NCI-H146 treated with DMSO at 0.1 percent for 48 hours (cell line): ENCODE results near the gene CENPVL1.
"Not testable (repeated sequence)": the region's sequence is repeated elsewhere in the genome, so short reads cannot be mapped to it uniquely, and the experiment has no call there.

Experiments
- DNase-seq: peaks from one replicate; lab custom pipeline; 2025; ENCODE audit not compliant: unreplicated experiment; lab: John Stamatoyannopoulos, UW

Gene CENPVL1

DNA sequence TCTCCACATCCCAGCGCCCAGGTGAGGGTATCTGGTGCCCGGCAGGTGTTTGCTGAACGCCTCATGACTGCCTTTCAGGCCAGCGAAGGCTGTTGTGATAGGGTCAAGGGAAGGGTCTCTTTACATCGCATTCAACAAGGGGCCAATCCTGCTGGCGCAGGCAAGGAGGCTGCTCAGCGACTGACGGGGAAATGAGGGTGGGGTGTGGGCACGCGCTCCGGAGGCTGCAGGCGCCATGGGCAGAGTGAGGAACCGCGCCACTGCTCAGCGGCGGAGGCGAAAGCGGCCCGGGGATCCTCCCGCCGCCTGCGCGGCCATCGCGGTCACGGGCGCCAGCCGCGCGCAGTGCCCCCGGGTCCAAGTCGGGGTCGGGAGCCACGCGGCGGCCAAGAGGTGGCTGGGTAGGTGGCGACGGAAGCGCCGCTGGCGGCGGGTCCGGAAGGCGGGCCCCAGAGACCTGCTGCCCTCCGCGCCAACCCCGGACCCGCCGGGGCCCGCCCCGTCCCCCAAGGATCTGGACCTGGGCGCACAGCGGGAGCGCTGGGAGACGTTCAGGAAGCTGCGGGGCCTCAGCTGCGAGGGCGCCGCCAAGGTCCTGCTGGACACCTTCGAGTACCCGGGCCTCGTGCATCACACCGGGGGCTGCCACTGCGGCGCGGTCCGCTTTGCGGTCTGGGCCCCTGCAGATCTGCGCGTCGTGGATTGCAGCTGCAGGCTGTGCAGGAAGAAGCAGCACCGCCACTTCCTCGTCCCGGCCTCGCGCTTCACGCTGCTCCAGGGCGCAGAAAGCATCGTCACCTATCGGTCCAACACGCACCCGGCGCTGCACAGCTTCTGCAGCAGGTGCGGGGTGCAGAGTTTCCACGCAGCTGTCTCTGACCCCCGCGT is at the start of gene CENPVL1:
CENPVL1 (plus strand) TSS at position 236 of the 888 bp plus-strand sequence; CDS start at position 236, 0 bp downstream.
- DNase-seq = not testable (repeated sequence)

DNA sequence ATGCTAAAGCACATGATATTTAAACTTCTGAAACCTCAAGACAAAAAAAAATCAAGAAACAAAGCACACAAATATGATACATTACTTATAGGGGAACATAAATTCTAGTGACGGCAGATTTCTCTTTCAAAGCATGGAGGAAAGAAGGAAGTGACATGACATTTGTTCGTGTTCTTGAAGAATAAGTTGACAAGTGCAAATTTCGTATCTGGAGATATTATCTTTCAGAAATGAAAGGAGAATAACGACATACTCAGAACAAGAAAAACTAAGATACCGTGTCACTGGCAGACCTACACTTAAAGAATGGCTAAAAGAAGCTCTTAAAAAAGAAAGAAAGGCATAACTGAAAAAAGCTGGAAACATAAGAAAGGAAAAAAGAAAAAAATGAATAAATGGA is 44.3 kb upstream of the CENPVL1 start:
- no peak for DNase-seq

DNA sequence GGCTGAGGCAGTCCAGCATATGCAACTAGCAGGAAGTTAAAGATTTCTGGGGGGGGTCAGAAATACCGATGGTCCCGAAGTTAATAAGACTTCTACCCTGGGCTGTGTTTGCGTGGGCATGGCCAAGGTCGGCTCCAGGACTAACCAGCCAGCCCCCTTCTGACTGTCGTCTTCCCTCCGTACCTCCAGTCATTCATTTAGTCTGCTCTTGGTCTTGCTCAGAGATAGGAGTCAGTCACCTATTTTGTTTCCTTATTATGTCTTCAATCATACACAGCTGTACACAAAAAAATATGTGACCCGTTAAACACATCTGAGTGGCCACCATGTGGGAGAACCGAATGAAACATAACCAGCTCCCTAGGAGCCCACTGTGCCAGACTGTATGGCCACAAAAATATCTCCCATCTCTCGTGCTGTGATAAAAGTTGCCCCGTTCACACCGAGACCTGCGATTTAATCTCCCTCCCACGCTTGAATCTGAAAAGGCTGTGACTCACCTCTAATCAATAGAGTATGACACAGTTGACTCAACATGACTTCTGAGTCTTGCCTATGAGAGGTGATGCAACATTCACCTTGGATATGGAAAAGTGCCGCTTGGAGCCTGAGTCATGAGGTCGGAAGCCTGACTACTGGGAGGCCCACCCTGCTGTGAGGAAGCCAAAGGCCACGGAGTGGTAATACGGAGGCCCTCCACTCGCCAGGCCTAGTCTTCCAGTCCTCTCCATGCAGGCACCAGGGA is 30.5 kb upstream of the CENPVL1 start:
- DNase-seq = not testable (repeated sequence)

DNA sequence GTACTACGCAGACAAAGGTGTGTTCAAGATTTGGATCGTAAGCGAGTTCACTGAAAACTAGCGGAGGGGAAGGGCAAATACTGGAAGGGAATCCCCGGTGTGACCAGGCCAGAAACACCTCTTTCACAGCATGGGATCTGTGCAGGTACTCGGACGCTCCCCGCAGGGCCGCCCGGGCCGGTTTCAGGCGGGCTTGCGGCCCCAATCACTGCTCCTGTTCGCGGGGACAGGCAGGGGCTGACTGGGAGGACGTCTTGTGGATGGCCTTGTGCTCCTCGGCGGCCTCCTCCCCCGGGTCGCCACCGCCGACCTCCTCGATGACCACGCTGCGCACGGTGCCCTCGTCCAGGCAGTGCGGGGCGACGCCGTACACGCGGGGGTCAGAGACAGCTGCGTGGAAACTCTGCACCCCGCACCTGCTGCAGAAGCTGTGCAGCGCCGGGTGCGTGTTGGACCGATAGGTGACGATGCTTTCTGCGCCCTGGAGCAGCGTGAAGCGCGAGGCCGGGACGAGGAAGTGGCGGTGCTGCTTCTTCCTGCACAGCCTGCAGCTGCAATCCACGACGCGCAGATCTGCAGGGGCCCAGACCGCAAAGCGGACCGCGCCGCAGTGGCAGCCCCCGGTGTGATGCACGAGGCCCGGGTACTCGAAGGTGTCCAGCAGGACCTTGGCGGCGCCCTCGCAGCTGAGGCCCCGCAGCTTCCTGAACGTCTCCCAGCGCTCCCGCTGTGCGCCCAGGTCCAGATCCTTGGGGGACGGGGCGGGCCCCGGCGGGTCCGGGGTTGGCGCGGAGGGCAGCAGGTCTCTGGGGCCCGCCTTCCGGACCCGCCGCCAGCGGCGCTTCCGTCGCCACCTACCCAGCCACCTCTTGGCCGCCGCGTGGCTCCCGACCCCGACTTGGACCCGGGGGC is 28.2 kb upstream of the CENPVL1 start:
- DNase-seq = not testable (repeated sequence)

DNA sequence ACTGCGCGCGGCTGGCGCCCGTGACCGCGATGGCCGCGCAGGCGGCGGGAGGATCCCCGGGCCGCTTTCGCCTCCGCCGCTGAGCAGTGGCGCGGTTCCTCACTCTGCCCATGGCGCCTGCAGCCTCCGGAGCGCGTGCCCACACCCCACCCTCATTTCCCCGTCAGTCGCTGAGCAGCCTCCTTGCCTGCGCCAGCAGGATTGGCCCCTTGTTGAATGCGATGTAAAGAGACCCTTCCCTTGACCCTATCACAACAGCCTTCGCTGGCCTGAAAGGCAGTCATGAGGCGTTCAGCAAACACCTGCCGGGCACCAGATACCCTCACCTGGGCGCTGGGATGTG is 27.6 kb upstream of the CENPVL1 start, which contains the start of gene CENPVL2:
CENPVL2 (minus strand) TSS at position 112 of the 343 bp plus-strand sequence; CDS start at position 112, 0 bp downstream.
- DNase-seq = not testable (repeated sequence)

DNA sequence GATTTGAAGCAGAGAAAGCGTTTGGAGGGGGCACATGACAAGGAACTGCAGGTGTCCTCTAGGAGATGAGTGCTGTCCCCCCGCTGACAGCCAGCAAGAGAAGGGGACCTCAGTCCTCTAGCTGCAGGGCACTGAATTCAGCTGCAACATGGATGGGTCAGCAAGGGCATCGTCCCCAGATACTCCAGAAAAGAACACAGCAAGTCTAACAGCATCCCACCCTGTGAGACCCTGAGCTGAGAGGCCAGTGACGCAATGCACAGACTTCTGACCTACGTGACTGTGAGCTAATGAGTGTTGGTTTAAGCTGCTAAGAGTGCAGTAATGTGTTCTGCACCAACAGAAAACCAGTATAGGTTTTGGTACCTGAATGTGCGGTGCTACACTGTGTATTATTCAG is 16.1 kb upstream of the CENPVL1 start:
- DNase-seq = no peak

DNA sequence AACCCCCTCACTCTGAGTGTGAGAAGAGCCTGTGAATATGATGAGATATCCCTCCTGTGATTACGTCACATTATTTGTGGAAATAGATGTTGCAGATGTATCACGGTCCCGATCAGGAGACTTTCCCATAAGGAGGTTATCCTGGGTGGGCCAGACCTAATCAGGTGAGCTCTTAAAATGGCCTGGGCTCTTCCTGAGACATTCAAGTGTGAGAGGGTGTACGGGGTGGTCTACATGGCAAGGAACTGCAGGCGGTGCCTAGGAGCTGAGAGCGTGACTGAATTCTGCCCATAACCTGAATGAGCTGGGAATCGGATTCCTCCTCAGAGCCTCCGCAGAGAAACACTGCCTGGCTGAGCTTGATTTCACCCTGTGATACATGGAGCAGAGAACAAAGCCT is 12.9 kb upstream of the CENPVL1 start:
- no peak for DNase-seq

DNA sequence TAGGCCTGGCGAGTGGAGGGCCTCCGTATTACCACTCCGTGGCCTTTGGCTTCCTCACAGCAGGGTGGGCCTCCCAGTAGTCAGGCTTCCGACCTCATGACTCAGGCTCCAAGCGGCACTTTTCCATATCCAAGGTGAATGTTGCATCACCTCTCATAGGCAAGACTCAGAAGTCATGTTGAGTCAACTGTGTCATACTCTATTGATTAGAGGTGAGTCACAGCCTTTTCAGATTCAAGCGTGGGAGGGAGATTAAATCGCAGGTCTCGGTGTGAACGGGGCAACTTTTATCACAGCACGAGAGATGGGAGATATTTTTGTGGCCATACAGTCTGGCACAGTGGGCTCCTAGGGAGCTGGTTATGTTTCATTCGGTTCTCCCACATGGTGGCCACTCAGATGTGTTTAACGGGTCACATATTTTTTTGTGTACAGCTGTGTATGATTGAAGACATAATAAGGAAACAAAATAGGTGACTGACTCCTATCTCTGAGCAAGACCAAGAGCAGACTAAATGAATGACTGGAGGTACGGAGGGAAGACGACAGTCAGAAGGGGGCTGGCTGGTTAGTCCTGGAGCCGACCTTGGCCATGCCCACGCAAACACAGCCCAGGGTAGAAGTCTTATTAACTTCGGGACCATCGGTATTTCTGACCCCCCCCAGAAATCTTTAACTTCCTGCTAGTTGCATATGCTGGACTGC is 2.8 kb downstream of the CENPVL1 start:
- not testable (repeated sequence) for DNase-seq

DNA sequence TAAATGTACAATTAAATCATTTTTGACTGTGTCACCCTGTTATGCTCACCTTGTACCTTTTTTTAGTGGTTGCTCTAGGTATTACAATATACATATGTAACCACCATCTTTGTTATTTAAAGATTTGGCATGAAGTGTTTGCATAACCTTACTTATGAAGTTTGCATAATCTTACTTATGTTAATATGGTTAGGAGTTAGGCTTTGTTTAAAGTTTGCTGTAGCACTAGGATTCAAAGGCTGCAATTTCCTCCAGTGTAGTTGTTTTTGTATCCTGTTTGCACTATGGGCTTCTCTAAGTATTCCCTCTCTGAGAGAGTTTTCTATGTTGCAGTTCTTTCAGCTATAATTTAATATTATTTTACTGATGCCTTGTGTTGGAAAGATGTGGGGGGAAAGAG is 17.9 kb downstream of the CENPVL1 start:
- no peak for DNase-seq

DNA sequence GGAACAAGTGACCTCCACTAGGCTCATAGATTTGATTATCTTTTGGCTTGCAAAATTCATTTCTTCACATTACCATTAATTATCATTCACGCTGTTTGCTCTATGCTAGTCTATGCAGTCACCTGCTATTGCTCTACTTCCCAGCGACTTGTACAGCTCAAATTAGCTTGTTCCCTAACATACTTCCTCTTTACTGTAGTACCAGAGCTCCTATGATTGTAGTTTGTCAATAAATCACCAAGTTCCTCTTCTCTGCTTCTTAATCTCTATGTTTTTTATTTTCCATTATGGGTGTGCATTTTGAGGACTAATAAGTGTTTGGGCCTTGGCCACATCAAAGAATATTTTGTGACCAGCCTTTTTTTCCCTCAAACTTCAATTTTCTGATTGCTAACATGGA is 26.8 kb downstream of the CENPVL1 start:
- DNase-seq = no peak

DNA sequence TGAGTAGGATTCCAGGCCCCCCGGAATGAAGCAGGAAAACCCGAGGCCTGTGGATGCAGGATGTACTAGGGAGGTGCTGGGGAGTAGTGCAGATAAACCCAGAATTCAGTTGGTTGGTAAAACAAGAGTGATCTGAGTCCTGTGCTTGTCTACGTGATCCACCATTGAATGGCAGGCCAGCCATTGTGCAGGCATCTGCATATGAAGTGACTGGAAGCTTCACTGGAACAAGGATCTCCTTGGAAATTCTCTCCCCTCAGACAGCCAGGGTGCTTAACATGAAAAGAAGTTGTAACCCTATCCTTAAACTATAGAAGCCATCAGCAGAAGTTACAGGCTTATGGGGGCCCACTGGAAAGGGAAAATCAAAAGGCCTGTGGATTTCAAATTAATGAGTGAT is 32.3 kb downstream of the CENPVL1 start:
- DNase-seq = no peak

DNA sequence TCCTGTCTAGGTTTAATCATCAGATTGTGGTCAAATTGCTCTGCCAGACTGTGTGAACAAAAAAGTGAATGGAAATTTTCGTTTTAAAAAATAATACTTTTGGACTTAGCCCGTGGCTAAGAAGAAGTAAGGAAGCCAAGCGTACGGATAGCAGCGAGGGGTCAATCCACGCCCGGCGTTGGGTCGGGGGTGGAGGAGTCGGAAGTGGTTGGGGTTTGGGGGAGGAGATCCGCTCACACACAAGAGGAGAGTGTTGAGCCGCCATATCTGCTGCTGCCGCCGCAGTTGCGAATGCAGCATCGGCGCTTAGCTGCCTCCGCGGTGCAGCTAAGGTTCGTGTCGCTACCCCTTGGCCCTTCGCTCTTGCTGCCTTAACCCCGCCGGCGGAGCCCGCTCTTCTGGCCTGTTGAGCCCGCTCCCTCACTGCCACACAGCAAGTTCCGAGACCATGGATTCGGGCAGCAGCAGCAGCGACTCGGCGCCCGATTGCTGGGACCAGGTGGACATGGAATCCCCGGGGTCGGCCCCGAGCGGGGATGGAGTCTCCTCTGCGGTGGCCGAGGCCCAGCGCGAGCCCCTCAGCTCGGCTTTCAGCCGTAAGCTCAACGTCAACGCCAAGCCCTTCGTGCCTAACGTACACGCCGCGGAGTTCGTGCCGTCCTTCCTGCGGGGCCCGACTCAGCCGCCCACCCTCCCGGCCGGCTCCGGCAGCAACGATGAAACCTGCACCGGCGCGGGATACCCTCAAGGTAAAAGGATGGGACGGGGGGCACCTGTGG is 33.1 kb downstream of the CENPVL1 start, which contains the start of gene GSPT2:
GSPT2 (plus strand) TSS at position 264 of the 779 bp plus-strand sequence; CDS start at position 449, 185 bp downstream.
- DNase-seq = peak; percentile 29

DNA sequence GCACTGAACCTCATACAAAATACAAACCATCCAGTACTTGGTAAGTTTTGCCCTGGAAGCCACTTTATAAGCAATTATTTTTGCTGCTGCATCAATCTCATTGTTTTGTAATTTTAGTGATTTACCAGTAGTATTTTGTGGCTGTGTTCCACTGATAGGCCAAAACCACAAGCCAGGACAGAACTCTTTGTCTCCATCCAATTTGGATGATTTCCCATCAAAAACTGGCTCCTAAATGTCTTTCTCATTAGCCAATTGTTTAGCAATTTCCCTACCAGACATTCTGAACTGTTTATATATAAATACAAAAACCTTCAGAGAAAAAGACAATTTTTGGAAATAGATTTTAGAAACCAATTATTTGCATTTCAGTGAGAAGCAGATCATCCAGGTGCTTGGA is 37.4 kb downstream of the CENPVL1 start:
- no peak for DNase-seq

DNA sequence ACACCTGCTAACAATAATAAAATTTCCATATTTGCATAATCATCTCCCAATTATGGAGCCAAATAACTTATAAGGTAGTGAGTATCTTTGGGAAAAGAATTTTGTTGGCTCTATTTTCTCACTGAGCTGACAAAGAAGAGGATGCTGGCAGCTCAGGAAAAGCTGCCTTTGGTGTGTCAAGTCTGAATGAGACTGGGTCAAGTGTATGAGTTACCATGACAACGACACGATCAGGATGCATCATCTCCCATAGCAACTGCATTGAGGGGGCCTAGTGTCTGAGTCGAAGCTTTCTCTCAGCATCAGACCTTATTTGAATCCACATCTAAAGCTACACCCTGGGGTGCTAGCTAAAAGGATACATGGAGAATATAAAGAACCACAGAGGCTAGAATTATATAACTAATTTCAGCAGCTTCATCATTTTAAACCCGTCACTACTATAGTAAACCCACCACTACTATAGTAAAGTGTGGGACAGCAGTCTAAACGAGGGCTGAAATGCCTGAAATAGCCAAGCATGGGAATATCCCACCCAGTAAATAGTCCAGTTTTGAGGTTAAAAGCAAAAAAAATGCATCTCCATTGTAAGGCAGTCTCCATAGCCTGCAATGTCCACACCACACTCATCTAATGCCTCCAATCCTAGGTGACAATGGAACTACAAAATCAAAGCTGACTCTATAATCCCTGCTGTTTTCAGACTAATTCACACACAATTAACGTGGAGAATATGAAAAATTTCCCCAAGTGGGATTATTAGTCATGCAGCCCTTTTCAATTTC is 48.9 kb downstream of the CENPVL1 start:
- DNase-seq = no peak

DNA sequence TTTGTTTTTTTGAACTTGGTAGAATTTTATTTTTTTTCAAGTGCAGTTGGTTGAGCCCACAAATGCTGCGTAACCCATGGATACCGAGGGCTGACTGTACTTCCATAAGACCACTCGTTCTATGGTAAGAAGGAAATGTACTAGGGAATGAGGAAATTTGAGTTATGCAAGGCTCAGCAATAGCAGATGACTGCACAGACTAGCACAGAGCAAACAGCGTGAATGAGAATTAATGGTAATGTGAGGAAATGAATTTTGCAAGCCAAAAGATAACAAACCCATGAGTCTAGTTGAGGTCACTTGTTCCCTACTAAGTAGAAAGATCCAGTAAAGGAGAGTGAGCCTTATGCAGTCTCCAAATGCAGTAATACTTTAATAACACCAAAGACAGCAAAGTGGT is 50.3 kb downstream of the CENPVL1 start:
- DNase-seq = no peak
